ENCODE results near the gene GARNL3. TPM values are rescaled to one million over a fixed set of nuclear protein-coding genes. Genes with fewer than 3 reads are reported as not detected.

GARNL3 gene
- total RNA-seq, 1 donor from 2014 or later = 22.9 TPM

- peaks cover 16% of the 10 kb centered on the region for H3K4me1 ChIP-seq
- no peaks in the 10 kb centered on the region for H3K27me3 ChIP-seq (ENCODE audit: low read depth)
- H3K27ac ChIP-seq (replicated peaks) = peak overlapping the region; percentile 19
- no peaks in the 10 kb centered on the region for H3K9me3 ChIP-seq (replicated peaks)
- intact Hi-C loops (cut with micrococcal nuclease) = no loop called here
- DNase-seq = no peak
- H3K4me3 ChIP-seq = no peak overlapping the region
- TF ChIP-seq CTCF (IDR thresholded peaks at IDR 0.05; ENCODE audit: borderline replicate concordance) = no peak
- H3K36me3 ChIP-seq = peaks cover 37% of the 10 kb centered on the region
Observed at GRCh38 chr9:127358770-127359169, 94.2 kb downstream of the GARNL3 start.

GRCh38 chr9:127360250-127360649, 95.7 kb downstream of the GARNL3 start:
- Histone ChIP-seq H3K9me3 (replicated peaks) (no peaks in the 10 kb centered on the region), H3K4me3 (no peak overlapping the region), H3K36me3 (peaks cover 42% of the 10 kb centered on the region), H3K27ac (replicated peaks) (no peak overlapping the region), H3K4me1 (peaks cover 10% of the 10 kb centered on the region), H3K27me3 (ENCODE audit: low read depth) (no peaks in the 10 kb centered on the region)
- intact Hi-C loops (cut with micrococcal nuclease) = no loop called here
- TF ChIP-seq CTCF (IDR thresholded peaks at IDR 0.05; ENCODE audit: borderline replicate concordance) = peak; percentile 59
- no peak for DNase-seq

DNA sequence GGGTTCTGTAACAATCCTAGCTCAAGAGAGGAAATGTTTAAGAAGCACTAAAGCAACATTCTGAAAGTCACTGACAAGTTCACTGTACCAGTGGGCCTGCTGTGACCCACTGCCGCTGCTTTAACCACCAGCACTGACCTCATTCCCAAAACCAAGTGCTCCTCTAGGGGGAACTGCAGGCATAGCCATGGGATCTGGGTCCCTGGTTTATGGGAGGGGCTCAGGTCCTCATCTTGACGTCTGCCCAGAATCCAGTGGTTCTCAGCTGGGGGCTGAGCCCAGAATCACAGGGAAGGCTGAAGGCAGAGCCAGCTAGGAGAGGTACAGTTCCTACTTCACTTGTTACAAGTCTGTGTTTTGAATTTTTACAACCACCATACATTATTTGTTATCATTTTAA, 96.3 kb downstream of the GARNL3 start:
- H3K9me3 ChIP-seq (replicated peaks) = no peaks in the 10 kb centered on the region
- H3K4me3 ChIP-seq = no peak overlapping the region
- no peaks in the 10 kb centered on the region for H3K27me3 ChIP-seq (ENCODE audit: low read depth)
- H3K27ac ChIP-seq (replicated peaks) = no peak overlapping the region
- no peak for TF ChIP-seq CTCF (IDR thresholded peaks at IDR 0.05; ENCODE audit: borderline replicate concordance)
- intact Hi-C loops (cut with micrococcal nuclease) = no loop called here
- H3K4me1 ChIP-seq = peaks cover 10% of the 10 kb centered on the region
- H3K36me3 ChIP-seq = peaks cover 42% of the 10 kb centered on the region
- no peak for DNase-seq

GRCh38 chr9:127361561-127361960, 97.0 kb downstream of the GARNL3 start:
- no peak for TF ChIP-seq CTCF (IDR thresholded peaks at IDR 0.05; ENCODE audit: borderline replicate concordance)
- H3K9me3 ChIP-seq (replicated peaks) = no peaks in the 10 kb centered on the region
- H3K4me1 ChIP-seq = peaks cover 10% of the 10 kb centered on the region
- H3K36me3 ChIP-seq = peaks cover 35% of the 10 kb centered on the region
- no peak overlapping the region for H3K4me3 ChIP-seq
- DNase-seq = no peak
- H3K27me3 ChIP-seq (ENCODE audit: low read depth) = no peaks in the 10 kb centered on the region
- H3K27ac ChIP-seq (replicated peaks) = no peak overlapping the region
- intact Hi-C loops (cut with micrococcal nuclease) = no loop called here

DNA sequence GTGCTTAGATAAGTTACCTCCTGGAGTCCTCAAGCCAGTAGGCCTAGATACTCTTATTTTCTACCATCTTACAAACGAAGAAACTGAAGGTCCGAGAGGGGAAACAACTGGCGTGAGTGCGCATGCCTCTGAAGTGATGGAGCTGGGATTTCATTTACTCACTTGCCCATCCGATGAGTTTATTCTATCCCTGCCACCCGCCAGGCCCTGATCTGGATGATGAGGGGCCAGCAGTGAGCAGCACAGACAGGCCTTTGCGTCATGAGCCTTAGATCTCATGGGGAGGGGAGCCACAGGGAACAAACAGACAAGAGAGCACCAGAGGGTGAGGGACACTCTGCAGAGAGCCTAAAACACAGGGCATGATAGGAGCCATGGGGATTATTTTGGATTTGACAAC, 98.3 kb downstream of the GARNL3 start:
- H3K9me3 ChIP-seq (replicated peaks) = no peaks in the 10 kb centered on the region
- peaks cover 22% of the 10 kb centered on the region for H3K36me3 ChIP-seq
- no peaks in the 10 kb centered on the region for H3K27me3 ChIP-seq (ENCODE audit: low read depth)
- H3K4me1 ChIP-seq = peaks cover 10% of the 10 kb centered on the region
- TF ChIP-seq CTCF (IDR thresholded peaks at IDR 0.05; ENCODE audit: borderline replicate concordance) = no peak
- intact Hi-C loops (cut with micrococcal nuclease) = no loop called here
- H3K4me3 ChIP-seq = no peak overlapping the region
- DNase-seq = no peak
- no peak overlapping the region for H3K27ac ChIP-seq (replicated peaks)

- no peak for TF ChIP-seq CTCF (IDR thresholded peaks at IDR 0.05; ENCODE audit: borderline replicate concordance)
- intact Hi-C loops (cut with micrococcal nuclease) = no loop called here
- Histone ChIP-seq H3K4me3 (no peak overlapping the region), H3K27me3 (ENCODE audit: low read depth) (no peaks in the 10 kb centered on the region), H3K36me3 (peaks cover 16% of the 10 kb centered on the region), H3K4me1 (peaks cover 16% of the 10 kb centered on the region), H3K9me3 (replicated peaks) (no peaks in the 10 kb centered on the region), H3K27ac (replicated peaks) (no peak overlapping the region)
- DNase-seq = no peak
Observed at GRCh38 chr9:127365461-127365860, 100.9 kb downstream of the GARNL3 start.

Measured in left ventricle myocardium inferior (tissue), 1 donor.